H1 (cell line): ENCODE measurements around the gene GPC1. TPM values are rescaled to one million over a fixed set of nuclear protein-coding genes. Genes with fewer than 3 reads are reported as not detected.

Experiments used
- ASH2L ChIP-seq: fragments of 200-600, 300-600 bp; sonication (generic); IDR thresholded peaks from one replicate; pipeline ENCODE4 v1.7.1; 2017; ENCODE audit warnings: low read length
- CBX8 ChIP-seq: fragments of 300-800, 300-1000 bp; sonication (generic); IDR thresholded peaks from 2 replicates; pipeline ENCODE4 v1.7.1; 2016; ENCODE audit warnings: low read depth, low read length, borderline replicate concordance
- JUND ChIP-seq: IDR thresholded peaks from 2 replicates; pipeline ENCODE4 v1.6.1; 2011; ENCODE audit warnings: mild to moderate bottlenecking, improper control_type of control experiment, low read length
- NANOG ChIP-seq: IDR thresholded peaks from 2 replicates; pipeline ENCODE4 v1.6.1; 2011; ENCODE audit warnings: low read length, low read depth, mild to moderate bottlenecking, inconsistent platforms; ENCODE audit not compliant: insufficient read depth, poor library complexity, severe bottlenecking
- RBBP5 ChIP-seq: IDR thresholded peaks from 2 replicates; pipeline ENCODE4 v1.7.1; 2012; ENCODE audit warnings: low read depth, mild to moderate bottlenecking, inconsistent platforms, low read length, moderate library complexity, borderline replicate concordance
- SAP30 ChIP-seq: fragments of 300-600 bp; sonication (generic); IDR thresholded peaks from 2 replicates; pipeline ENCODE4 v1.7.1; 2012; ENCODE audit warnings: low read length, moderate library complexity, mild to moderate bottlenecking, inconsistent platforms; ENCODE audit not compliant: insufficient read depth, insufficient replicate concordance
- SP2 ChIP-seq: IDR thresholded peaks from 2 replicates; pipeline ENCODE4 v1.6.1; 2012; ENCODE audit warnings: mild to moderate bottlenecking, low read length, inconsistent platforms
- polyA plus RNA-seq, 7 experiments: library from polyadenylated mRNA; depleted of rRNA in 3 of 7; stranded (reverse) in 5 of 7; unstranded in 2 of 7; fragments of >200 nt in 5 of 7; fragments of 200-250 nt in 2 of 7; gene quantifications; 1 replicate in 5 of 7; 2 replicates in 1 of 7; 4 replicates in 1 of 7; pipeline versions ENCODE4 v1.2.1 to v1.2.3, GENCODE V29; 2011 to 2013; ENCODE audit warnings: missing spikeins in 2 of 7, mixed read lengths in 2 of 7
- total RNA-seq: library from RNA; stranded (reverse); fragmentation: NEBNext Ultra II Directional; extraction: Animal tissue kit (Norgen Biotek cat#: 25700); gene quantifications from 2 replicates; pipeline ENCODE4 v1.2.1, GENCODE V29; 2021
- TF ChIP-seq, protein P1 (sequence below): fragments of 300-600 bp; sonication (generic); IDR thresholded peaks from 2 replicates; pipeline ENCODE4 v1.7.1; 2012; ENCODE audit warnings: low read length, moderate library complexity, mild to moderate bottlenecking, inconsistent platforms; ENCODE audit not compliant: insufficient replicate concordance
- TF ChIP-seq, protein P2 (sequence below): IDR thresholded peaks from 2 replicates; pipeline ENCODE4 v1.6.1; 2011; ENCODE audit warnings: low read length, improper control_type of control experiment
- TF ChIP-seq, protein P3 (sequence below): IDR thresholded peaks from 2 replicates; pipeline ENCODE4 v1.6.1; 2011; ENCODE audit warnings: low read depth, mild to moderate bottlenecking, low read length; ENCODE audit not compliant: insufficient read depth

Gene GPC1
- total and polyA plus RNA-seq, 2 of the 8 experiments (the other 6 are each of a cell fraction or from before 2014, with no cell fraction given): 21.9 to 28.3 TPM

DNA sequence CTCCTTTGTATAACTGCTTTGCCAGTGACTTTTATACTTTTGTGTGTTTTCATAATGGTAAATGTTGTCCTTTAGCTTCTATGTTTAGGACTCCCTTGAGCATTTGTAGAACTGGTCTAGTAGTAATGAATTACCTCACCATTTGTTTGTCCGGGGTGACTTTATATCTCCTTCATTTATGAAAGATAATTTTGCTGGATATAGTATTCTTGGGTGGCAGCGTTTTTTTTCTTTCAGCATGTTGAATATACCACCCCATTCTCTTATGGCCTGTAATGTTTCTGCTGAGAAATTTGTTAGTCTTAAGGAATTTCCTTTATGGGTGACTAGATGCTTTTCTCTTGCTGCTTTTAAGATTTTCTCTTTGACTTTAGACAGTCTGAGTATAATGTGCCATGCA, 56.0 kb downstream of the GPC1 start (continued):
- TF ChIP-seq, protein P1, sequence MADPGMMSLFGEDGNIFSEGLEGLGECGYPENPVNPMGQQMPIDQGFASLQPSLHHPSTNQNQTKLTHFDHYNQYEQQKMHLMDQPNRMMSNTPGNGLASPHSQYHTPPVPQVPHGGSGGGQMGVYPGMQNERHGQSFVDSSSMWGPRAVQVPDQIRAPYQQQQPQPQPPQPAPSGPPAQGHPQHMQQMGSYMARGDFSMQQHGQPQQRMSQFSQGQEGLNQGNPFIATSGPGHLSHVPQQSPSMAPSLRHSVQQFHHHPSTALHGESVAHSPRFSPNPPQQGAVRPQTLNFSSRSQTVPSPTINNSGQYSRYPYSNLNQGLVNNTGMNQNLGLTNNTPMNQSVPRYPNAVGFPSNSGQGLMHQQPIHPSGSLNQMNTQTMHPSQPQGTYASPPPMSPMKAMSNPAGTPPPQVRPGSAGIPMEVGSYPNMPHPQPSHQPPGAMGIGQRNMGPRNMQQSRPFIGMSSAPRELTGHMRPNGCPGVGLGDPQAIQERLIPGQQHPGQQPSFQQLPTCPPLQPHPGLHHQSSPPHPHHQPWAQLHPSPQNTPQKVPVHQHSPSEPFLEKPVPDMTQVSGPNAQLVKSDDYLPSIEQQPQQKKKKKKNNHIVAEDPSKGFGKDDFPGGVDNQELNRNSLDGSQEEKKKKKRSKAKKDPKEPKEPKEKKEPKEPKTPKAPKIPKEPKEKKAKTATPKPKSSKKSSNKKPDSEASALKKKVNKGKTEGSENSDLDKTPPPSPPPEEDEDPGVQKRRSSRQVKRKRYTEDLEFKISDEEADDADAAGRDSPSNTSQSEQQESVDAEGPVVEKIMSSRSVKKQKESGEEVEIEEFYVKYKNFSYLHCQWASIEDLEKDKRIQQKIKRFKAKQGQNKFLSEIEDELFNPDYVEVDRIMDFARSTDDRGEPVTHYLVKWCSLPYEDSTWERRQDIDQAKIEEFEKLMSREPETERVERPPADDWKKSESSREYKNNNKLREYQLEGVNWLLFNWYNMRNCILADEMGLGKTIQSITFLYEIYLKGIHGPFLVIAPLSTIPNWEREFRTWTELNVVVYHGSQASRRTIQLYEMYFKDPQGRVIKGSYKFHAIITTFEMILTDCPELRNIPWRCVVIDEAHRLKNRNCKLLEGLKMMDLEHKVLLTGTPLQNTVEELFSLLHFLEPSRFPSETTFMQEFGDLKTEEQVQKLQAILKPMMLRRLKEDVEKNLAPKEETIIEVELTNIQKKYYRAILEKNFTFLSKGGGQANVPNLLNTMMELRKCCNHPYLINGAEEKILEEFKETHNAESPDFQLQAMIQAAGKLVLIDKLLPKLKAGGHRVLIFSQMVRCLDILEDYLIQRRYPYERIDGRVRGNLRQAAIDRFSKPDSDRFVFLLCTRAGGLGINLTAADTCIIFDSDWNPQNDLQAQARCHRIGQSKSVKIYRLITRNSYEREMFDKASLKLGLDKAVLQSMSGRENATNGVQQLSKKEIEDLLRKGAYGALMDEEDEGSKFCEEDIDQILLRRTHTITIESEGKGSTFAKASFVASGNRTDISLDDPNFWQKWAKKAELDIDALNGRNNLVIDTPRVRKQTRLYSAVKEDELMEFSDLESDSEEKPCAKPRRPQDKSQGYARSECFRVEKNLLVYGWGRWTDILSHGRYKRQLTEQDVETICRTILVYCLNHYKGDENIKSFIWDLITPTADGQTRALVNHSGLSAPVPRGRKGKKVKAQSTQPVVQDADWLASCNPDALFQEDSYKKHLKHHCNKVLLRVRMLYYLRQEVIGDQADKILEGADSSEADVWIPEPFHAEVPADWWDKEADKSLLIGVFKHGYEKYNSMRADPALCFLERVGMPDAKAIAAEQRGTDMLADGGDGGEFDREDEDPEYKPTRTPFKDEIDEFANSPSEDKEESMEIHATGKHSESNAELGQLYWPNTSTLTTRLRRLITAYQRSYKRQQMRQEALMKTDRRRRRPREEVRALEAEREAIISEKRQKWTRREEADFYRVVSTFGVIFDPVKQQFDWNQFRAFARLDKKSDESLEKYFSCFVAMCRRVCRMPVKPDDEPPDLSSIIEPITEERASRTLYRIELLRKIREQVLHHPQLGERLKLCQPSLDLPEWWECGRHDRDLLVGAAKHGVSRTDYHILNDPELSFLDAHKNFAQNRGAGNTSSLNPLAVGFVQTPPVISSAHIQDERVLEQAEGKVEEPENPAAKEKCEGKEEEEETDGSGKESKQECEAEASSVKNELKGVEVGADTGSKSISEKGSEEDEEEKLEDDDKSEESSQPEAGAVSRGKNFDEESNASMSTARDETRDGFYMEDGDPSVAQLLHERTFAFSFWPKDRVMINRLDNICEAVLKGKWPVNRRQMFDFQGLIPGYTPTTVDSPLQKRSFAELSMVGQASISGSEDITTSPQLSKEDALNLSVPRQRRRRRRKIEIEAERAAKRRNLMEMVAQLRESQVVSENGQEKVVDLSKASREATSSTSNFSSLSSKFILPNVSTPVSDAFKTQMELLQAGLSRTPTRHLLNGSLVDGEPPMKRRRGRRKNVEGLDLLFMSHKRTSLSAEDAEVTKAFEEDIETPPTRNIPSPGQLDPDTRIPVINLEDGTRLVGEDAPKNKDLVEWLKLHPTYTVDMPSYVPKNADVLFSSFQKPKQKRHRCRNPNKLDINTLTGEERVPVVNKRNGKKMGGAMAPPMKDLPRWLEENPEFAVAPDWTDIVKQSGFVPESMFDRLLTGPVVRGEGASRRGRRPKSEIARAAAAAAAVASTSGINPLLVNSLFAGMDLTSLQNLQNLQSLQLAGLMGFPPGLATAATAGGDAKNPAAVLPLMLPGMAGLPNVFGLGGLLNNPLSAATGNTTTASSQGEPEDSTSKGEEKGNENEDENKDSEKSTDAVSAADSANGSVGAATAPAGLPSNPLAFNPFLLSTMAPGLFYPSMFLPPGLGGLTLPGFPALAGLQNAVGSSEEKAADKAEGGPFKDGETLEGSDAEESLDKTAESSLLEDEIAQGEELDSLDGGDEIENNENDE: no peak
- TF ChIP-seq NANOG (no peak), ASH2L (no peak), SP2 (no peak), JUND (no peak), CBX8 (no peak), SAP30 (no peak), RBBP5 (no peak)
- TF ChIP-seq, protein P2, sequence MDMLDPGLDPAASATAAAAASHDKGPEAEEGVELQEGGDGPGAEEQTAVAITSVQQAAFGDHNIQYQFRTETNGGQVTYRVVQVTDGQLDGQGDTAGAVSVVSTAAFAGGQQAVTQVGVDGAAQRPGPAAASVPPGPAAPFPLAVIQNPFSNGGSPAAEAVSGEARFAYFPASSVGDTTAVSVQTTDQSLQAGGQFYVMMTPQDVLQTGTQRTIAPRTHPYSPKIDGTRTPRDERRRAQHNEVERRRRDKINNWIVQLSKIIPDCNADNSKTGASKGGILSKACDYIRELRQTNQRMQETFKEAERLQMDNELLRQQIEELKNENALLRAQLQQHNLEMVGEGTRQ: no peak
- TF ChIP-seq, protein P3, sequence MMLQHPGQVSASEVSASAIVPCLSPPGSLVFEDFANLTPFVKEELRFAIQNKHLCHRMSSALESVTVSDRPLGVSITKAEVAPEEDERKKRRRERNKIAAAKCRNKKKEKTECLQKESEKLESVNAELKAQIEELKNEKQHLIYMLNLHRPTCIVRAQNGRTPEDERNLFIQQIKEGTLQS: no peak
